Mucosa of descending colon (tissue), 3 donors: Measurements from ENCODE around the gene SART3. TPM values are rescaled to one million over a fixed set of nuclear protein-coding genes. Genes with fewer than 3 reads are reported as not detected.

Experiments used
- ATAC-seq: fragments of 200-7000 bp; cut with Tn5 transposase; one replicate; pipeline ENCODE4 v1.9.1; 2020; ENCODE audit warnings: mild to moderate bottlenecking, moderate library complexity
- DNase-seq, 3 donors: peaks; one replicate each; pipeline ENCODE4 v3.0.0-alpha.2; 2020
- H3K36me3 ChIP-seq: fragments of 200-600 bp; one replicate; pipeline ENCODE4 v1.8.0; 2021; ENCODE audit warnings: low read depth, mild to moderate bottlenecking
- H3K4me1 ChIP-seq: fragments of 200-600 bp; one replicate; pipeline ENCODE4 v1.8.0; 2021; ENCODE audit warnings: low read depth, mild to moderate bottlenecking
- H3K4me3 ChIP-seq: fragments of 200-600 bp; one replicate; pipeline ENCODE4 v1.8.0; 2021; ENCODE audit warnings: mild to moderate bottlenecking
- H3K9me3 ChIP-seq: fragments of 200-600 bp; one replicate; pipeline ENCODE4 v1.8.0; 2021; ENCODE audit warnings: mild to moderate bottlenecking
- intact Hi-C, 2 donors: fragments of 100-400 bp; cut with DNase I in 1 of 2; cut with micrococcal nuclease in 1 of 2; formaldehyde crosslinking; loops; one replicate each; pipeline versions ENCODE4 v1.11.0 to v1.11.1; 2022; cut with DNase I, micrococcal nuclease
- total RNA-seq, 3 donors: library from RNA; stranded (reverse); fragmentation: NEBNext Ultra II Directional in 2 of 3; extraction: Animal tissue kit (Norgen Biotek cat#: 25700) in 2 of 3; gene quantifications; one replicate each; pipeline versions ENCODE4 v1.2.1 to v1.2.4, GENCODE V29; 2021 to 2023
- TF ChIP-seq, protein P1 (sequence below): fragments of 200-600 bp; IDR thresholded peaks from one replicate; pipeline ENCODE4 v1.8.0; 2022; ENCODE audit warnings: antibody characterized with exemption, mild to moderate bottlenecking
- donor health status: DM: no; HTN: no; CAD: no; lungs with moderate emphysema.
- donor health status: DM: no; HTN: no; CAD: no.
- donor health status: DM: no; HTN: yes; CAD: no.

SART3 gene
- total RNA-seq, 3 donors from 2014 or later = 42.0 to 47.7 (median 47.6) TPM

DNA sequence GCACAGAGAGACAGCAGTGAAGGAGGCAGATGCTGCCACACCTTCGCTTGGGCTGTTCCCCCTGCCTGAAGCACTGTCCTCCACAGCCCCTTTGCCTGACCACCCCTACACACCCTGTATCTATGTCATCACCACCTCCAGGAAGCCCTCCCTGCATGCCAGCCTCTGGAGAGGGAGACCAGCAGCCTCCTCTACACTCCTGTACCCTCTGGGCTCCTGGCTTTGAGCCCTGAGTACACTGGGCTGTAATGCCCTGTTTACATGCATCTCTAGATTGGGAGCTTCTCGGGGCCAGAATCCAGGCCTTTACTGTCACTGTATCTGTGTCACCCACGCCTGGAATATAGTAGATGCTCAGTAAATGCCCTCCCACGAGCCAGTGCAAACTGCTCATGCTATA, 42.8 kb upstream of the SART3 start:
- TF ChIP-seq, protein P1, sequence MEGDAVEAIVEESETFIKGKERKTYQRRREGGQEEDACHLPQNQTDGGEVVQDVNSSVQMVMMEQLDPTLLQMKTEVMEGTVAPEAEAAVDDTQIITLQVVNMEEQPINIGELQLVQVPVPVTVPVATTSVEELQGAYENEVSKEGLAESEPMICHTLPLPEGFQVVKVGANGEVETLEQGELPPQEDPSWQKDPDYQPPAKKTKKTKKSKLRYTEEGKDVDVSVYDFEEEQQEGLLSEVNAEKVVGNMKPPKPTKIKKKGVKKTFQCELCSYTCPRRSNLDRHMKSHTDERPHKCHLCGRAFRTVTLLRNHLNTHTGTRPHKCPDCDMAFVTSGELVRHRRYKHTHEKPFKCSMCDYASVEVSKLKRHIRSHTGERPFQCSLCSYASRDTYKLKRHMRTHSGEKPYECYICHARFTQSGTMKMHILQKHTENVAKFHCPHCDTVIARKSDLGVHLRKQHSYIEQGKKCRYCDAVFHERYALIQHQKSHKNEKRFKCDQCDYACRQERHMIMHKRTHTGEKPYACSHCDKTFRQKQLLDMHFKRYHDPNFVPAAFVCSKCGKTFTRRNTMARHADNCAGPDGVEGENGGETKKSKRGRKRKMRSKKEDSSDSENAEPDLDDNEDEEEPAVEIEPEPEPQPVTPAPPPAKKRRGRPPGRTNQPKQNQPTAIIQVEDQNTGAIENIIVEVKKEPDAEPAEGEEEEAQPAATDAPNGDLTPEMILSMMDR = no peak
- no peak overlapping the region for H3K4me3 ChIP-seq
- ATAC-seq (no peak), DNase-seq (no peak)
- H3K4me1 ChIP-seq = no peaks in the 10 kb centered on the region
- no peaks in the 10 kb centered on the region for H3K36me3 ChIP-seq
- intact Hi-C loops = no loop called here
- H3K9me3 ChIP-seq = no peaks in the 10 kb centered on the region

DNA sequence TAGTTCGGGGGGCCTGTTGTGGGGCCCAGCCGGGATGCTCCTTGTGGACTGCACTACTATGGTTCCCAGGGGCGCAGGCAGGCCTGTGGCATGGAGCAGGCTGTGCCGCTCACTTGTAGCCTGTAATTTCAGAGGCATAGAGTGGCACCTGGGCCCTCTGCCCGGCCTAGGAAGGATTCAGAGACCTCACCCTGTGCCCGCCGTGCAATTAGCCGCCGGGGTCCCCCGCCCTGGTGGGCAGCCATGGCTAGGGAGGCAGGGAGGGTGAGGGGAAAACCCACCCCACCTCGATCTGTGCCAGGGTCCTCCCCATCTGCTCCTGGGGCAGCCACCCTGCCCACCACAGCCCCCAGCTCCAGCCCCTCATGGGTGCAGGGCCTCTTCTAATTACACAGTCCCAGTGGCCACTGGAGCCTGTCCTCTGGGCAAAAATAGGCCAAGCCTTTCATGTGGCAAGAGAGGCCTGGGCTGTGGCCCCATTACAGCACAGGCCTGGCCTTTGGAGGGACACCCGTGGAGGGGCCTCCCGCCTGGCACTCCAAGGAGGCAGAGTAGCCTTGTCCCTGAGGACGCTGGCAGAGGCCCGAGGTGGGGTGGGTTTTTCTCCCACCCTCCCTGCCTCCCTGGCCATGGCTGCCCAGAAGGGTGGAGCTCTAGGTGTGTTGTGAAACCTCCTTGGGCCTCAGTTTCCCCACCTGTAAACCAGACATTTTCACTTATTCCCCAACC, 42.2 kb upstream of the SART3 start:
- Histone ChIP-seq H3K9me3 (no peaks in the 10 kb centered on the region), H3K36me3 (no peaks in the 10 kb centered on the region), H3K4me1 (no peaks in the 10 kb centered on the region), H3K4me3 (no peak overlapping the region)
- ATAC-seq (no peak), DNase-seq (no peak)
- intact Hi-C loops = no loop called here
- TF ChIP-seq, protein P1 = no peak

DNA sequence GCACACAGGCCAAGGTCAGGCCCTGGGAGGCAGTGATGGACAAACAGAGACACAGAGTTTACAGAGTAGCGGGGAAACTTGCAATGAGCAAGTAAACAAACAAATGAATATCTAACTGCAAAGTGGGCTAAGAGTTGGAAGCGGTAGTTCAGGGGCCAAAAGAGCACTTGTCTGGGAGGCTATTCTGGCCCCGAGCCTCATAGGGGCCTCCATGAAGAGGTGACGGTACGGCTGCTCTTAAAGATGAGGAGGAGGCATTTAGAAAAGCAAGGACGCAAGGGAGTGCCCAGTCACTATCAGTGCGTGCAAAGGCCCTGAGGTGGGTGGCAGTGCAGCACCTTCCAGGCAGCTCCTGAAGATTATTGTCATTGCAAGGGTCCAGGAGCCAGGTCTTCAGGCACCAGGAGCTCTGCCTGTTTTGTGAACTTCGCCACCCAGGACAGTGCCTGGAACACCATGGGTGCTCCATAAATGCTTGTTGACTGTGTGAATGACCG, 41.3 kb upstream of the SART3 start:
- TF ChIP-seq, protein P1 = no peak
- H3K36me3 ChIP-seq = no peaks in the 10 kb centered on the region
- ATAC-seq (no peak), DNase-seq (no peak)
- intact Hi-C loops = no loop called here
- no peak overlapping the region for H3K4me3 ChIP-seq
- H3K9me3 ChIP-seq = no peaks in the 10 kb centered on the region
- no peaks in the 10 kb centered on the region for H3K4me1 ChIP-seq

DNA sequence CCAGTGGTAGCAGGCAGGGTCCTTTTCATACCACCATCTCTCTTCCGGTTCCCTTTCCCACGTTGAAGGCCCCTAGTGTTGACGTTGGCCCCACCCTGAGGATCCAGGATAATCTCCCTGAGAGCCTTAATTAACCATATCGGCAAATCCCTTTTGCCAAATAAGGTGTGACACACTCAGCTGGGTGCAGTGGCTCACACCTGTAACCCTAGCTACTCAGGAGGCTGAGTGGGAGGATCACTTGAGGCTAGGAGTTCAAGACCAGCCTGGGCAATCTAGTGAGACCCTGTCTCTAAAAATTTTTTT, 39.7 kb upstream of the SART3 start:
- TF ChIP-seq, protein P1 = no peak
- no peak overlapping the region for H3K4me3 ChIP-seq
- intact Hi-C loops = no loop called here
- no peak for ATAC-seq
- H3K9me3 ChIP-seq = no peaks in the 10 kb centered on the region
- no peaks in the 10 kb centered on the region for H3K4me1 ChIP-seq
- H3K36me3 ChIP-seq = no peaks in the 10 kb centered on the region
- DNase-seq = no peak

DNA sequence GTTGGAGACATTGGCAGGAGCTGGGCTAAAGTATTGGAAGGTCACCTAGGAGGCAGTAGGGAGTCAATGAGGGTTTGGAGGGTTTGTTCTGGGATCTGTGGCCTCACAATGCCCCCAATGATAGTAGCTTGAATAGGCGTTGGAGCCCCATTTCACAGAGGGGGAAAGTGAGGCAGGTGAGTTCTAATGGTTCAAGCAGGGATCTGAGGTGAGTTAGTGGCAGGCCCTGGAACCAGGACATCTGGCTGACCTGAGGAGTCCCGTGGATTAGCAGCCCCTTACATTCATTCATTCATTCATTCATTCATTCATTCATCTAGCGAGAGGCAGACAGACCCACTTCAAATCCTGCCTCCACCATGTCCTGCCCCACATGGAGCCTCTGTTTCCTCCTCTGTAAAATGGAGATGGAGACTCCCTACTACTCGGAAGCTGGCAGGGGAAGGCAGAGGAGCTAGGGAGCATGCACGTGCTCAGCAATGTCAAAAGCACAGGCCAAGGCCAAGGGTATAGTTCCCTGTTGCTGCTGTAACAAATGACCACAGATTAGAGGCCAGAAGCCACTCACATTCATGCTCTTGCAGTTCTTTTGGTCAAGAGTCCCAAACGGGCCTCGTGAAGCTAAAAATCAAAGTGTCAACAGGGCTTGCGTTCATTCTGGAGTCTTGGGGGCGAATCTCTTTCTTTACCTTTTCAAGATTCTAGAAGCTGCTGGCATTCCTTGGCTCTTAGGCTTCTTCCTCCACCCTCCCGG, 39.2 kb upstream of the SART3 start:
- intact Hi-C loops = no loop called here
- no peak for ATAC-seq
- no peak for DNase-seq
- Histone ChIP-seq H3K36me3 (no peaks in the 10 kb centered on the region), H3K9me3 (no peaks in the 10 kb centered on the region), H3K4me1 (no peaks in the 10 kb centered on the region), H3K4me3 (no peak overlapping the region)
- TF ChIP-seq, protein P1 = no peak
